ENCODE results near the gene SYNE1.

DNA sequence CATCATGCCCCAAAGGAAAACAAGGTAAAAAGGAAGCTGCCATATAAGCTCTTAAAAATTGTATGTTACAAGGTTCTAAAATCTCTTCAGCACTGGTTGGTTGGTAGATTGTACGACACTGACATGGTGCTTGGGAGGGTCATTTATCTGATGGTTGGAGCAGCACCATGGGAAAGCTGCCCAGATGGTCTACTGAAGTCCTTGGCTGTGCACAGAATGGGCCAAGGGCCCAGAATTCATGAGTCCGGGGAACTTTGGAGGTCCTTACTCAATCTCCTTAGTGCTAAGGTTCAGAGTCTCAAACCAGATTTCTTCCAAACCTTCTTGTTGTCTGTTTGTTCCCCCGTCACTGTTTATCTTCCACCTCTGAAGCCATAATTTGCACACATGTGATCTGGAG lies 515.3 kb downstream of the SYNE1 start:
- no peak for TF ChIP-seq EZH2phosphoT487 (IDR thresholded peaks at IDR 0.05)
- TF ChIP-seq, protein P1, sequence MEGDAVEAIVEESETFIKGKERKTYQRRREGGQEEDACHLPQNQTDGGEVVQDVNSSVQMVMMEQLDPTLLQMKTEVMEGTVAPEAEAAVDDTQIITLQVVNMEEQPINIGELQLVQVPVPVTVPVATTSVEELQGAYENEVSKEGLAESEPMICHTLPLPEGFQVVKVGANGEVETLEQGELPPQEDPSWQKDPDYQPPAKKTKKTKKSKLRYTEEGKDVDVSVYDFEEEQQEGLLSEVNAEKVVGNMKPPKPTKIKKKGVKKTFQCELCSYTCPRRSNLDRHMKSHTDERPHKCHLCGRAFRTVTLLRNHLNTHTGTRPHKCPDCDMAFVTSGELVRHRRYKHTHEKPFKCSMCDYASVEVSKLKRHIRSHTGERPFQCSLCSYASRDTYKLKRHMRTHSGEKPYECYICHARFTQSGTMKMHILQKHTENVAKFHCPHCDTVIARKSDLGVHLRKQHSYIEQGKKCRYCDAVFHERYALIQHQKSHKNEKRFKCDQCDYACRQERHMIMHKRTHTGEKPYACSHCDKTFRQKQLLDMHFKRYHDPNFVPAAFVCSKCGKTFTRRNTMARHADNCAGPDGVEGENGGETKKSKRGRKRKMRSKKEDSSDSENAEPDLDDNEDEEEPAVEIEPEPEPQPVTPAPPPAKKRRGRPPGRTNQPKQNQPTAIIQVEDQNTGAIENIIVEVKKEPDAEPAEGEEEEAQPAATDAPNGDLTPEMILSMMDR (IDR thresholded peaks at IDR 0.05): no peak
- TF ChIP-seq EZH2 (IDR thresholded peaks at IDR 0.05): no peak

Measured in neural progenitor cell (in vitro differentiated cells).